Measurements from ENCODE around the gene BCL2L13.

The BCL2L13 gene

DNA sequence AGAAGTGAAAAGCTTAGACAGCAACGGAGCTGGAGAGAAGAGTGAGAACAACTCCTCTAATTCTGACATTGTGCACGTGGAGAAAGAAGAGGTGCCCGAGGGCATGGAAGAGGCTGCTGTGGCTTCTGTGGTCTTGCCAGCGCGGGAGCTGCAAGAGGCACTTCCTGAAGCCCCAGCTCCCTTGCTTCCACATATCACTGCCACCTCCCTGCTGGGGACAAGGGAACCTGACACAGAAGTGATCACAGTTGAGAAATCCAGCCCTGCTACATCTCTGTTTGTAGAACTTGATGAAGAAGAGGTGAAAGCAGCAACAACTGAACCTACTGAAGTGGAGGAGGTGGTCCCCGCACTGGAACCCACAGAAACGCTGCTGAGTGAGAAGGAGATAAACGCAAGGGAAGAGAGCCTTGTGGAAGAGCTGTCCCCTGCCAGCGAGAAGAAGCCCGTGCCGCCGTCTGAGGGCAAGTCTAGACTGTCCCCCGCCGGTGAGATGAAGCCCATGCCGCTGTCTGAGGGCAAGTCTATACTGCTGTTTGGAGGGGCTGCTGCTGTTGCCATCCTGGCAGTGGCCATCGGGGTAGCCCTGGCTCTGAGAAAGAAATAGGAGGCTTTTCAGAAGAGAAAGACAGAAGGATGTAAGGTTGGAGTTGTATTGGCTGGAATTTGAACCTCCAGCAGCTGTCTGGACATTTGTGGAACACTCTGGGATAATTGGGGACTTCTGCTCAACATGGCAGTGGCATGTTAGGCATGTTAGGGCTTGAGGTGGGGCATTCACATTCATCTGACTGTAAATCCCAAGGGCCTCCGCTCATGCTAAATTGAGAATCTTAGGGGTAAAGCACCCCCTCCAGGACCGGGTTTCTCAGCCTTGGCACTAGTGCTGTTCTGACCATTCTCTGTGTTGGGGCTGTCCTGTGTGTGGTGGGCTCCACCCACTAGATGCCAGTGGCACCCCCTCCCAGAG, 88.7 kb downstream of the BCL2L13 start:
- TF ChIP-seq, protein P1, sequence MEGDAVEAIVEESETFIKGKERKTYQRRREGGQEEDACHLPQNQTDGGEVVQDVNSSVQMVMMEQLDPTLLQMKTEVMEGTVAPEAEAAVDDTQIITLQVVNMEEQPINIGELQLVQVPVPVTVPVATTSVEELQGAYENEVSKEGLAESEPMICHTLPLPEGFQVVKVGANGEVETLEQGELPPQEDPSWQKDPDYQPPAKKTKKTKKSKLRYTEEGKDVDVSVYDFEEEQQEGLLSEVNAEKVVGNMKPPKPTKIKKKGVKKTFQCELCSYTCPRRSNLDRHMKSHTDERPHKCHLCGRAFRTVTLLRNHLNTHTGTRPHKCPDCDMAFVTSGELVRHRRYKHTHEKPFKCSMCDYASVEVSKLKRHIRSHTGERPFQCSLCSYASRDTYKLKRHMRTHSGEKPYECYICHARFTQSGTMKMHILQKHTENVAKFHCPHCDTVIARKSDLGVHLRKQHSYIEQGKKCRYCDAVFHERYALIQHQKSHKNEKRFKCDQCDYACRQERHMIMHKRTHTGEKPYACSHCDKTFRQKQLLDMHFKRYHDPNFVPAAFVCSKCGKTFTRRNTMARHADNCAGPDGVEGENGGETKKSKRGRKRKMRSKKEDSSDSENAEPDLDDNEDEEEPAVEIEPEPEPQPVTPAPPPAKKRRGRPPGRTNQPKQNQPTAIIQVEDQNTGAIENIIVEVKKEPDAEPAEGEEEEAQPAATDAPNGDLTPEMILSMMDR (IDR thresholded peaks at IDR 0.05; ENCODE audit: insufficient read depth, missing control alignments): no peak
- no peak for FAIRE-seq

DNA sequence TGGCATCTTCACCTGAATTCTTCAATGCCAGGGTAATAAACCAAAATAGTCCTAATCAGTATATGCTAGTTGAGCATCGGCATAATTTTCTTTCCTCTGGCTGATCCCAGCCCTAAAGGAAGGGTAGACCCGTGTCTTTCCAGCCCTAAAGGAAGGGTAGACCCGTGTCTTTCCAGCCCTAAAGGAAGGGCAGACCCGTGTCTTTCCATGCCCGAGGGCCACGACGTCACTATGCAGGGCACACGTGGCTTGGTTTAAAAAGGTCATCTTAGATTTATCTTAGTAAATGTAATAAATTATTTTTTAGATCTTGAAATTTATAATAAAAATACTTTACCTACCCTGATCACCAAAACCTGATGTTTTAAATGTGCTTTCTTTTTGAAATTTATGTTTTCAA, 90.2 kb downstream of the BCL2L13 start:
- DNase-seq (ENCODE audit: insufficient read length, low spot score) (no peak), FAIRE-seq (no peak)
- TF ChIP-seq, protein P1 (IDR thresholded peaks at IDR 0.05; ENCODE audit: insufficient read depth, missing control alignments): no peak

More for the DNA sequence above, 88.7 kb downstream of the BCL2L13 start:
- DNase-seq (ENCODE audit: insufficient read length, low spot score): no peak

DNA sequence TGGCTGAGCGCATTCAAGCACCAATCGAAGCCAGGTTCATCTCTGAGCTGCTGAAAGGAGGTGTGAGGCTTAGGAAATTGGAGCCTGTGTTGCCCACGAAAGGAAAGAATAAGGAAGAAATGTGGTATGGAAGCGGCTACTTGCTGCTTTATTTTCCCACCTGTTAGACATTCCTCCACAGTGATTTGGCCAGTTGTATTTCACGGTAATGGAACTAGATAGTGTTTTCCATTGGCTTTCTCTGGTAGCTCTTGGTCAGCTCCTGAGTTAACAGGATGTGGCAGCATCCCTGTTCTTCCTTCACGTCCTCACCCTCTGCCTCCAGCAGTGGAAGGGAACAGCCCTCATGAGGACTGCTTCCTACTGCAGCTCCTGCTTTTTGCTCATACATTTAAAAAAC, 91.0 kb downstream of the BCL2L13 start:
- TF ChIP-seq, protein P1 (IDR thresholded peaks at IDR 0.05; ENCODE audit: insufficient read depth, missing control alignments): no peak
- no peak for FAIRE-seq
- no peak for DNase-seq (ENCODE audit: insufficient read length, low spot score)

DNA sequence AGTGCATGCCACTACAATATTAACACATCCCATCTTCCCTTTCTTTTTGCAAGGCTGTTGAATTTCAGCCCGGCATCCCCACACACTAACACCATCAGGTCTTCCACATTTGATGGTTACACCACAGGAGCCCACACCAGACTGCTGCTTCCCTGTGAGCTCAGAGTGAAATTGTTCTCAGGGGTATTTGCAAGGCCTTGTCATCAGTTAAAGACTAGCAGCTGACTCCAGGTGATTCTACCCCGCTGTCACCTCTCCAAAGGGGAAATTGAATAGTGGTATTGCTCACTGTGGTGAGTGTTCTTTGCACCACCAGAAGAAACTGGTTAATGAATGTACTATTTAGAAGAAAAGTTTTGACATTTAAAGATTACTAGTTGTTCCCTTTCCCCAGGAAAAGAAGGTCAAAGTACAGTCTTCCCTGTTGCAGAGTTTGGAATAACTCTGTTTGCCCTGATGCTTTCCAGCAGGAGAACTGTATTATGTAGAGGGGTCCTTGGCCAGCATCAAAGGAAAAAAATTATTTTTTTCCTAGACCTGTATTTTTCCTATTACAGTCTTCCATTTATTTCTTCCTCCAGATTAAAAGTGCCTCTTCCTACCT, 93.8 kb downstream of the BCL2L13 start:
- TF ChIP-seq, protein P1 (IDR thresholded peaks at IDR 0.05; ENCODE audit: insufficient read depth, missing control alignments): no peak
- no peak for DNase-seq (ENCODE audit: insufficient read length, low spot score)
- no peak for FAIRE-seq

DNA sequence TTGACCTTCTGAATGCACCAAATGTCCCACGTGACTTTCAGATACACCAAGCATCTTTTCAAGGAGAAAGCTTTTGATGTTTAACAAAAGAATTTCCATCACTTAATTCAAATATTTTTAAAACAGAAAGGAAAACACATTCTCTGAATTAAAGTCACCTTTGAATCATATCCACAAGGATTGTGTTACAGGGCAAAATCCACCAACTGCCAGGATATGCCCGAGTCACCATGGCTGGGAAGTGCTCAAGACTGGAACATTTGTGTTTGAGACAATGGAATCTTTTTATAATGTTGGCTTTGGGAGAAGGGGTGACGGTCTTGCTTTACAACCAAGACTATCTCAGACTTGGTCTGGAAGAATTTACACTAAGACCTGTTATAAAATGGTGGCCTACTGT, 94.9 kb downstream of the BCL2L13 start:
- TF ChIP-seq, protein P1 (IDR thresholded peaks at IDR 0.05; ENCODE audit: insufficient read depth, missing control alignments): no peak
- FAIRE-seq (no peak), DNase-seq (ENCODE audit: insufficient read length, low spot score) (no peak)

DNA sequence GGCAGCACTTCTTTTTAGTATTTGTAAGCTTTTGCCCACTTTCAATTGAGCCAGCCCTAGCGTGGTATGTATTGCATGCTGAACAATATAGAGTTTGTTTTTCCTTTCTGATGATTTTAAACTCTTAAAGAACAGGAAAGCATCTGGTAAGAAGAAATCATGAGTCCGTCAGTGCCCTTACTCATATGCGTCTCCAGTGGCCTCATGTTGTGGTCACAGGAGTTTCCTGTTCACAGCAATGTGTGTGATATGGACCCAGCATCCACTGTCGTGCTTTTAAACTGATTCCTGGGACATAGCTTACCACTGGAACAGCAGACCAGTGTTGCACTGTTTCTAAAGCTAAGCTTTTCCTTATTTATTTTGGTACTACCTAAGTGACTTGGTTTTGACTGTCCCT, 95.6 kb downstream of the BCL2L13 start:
- FAIRE-seq (no peak), DNase-seq (ENCODE audit: insufficient read length, low spot score) (no peak)
- TF ChIP-seq, protein P1 (IDR thresholded peaks at IDR 0.05; ENCODE audit: insufficient read depth, missing control alignments): no peak
